GM12872 (cell line): ENCODE results near the gene SULT1B1.

Experiments used
- TF ChIP-seq, protein P1 (sequence below): IDR thresholded peaks from 3 replicates; pipeline ENCODE4 v1.5.1; 2011; ENCODE audit warnings: low read depth, mild to moderate bottlenecking, low read length, moderate library complexity; ENCODE audit not compliant: insufficient read depth

Gene SULT1B1

DNA sequence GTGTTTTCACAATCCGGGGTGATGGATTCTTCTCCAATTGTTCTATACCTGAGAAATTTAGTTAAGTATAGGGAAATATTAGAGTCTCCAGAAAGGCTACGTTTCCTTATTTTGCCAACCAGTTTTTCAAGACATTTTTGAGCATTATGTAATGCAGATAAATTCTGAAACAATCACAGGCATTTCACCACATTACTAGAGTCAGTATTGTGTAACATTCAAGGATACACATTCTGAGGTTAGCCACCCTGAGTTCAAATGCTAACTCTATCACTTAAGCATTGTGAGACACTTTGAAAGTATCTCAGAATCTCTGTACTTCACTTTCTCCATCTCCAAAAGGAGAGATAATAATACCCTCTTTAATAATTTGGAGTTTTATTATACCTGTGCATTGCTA, 10.6 kb downstream of the SULT1B1 start:
- TF ChIP-seq, protein P1, sequence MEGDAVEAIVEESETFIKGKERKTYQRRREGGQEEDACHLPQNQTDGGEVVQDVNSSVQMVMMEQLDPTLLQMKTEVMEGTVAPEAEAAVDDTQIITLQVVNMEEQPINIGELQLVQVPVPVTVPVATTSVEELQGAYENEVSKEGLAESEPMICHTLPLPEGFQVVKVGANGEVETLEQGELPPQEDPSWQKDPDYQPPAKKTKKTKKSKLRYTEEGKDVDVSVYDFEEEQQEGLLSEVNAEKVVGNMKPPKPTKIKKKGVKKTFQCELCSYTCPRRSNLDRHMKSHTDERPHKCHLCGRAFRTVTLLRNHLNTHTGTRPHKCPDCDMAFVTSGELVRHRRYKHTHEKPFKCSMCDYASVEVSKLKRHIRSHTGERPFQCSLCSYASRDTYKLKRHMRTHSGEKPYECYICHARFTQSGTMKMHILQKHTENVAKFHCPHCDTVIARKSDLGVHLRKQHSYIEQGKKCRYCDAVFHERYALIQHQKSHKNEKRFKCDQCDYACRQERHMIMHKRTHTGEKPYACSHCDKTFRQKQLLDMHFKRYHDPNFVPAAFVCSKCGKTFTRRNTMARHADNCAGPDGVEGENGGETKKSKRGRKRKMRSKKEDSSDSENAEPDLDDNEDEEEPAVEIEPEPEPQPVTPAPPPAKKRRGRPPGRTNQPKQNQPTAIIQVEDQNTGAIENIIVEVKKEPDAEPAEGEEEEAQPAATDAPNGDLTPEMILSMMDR: no peak

DNA sequence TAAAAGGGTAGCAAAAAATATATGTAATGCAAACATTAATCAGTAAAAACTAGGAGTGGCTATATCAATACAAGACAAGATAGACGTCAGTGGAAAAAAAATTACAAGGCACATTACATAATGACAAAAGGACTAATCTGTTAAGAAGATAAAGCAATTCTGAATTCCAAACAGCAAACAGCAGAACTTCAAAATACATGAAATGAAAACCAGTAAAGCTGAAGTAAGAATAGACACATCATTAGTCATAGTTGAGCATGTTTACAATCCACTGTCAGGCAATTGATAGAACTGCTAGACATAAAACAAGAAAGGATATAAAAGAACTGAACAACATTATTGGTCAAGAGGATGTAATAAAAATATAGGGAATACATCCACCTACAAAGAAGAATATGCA, 12.2 kb downstream of the SULT1B1 start:
- TF ChIP-seq, protein P1: no peak

DNA sequence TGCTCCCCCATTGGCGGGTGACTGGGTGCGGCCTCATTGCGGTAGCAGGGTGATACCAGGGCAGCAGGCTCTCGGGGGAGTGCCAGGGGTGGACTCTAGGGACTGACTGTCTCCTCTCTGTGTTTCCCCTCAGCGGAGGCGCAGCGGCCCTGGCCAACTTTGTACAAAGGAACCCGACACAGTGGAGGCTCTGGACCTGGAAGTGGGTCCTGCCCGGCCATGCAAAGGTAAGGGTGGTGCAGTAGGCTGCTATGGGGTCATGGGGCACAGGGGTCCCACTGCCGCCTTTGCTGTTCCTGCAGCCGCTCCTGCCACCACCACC, 16.3 kb downstream of the SULT1B1 start:
- TF ChIP-seq, protein P1: no peak

DNA sequence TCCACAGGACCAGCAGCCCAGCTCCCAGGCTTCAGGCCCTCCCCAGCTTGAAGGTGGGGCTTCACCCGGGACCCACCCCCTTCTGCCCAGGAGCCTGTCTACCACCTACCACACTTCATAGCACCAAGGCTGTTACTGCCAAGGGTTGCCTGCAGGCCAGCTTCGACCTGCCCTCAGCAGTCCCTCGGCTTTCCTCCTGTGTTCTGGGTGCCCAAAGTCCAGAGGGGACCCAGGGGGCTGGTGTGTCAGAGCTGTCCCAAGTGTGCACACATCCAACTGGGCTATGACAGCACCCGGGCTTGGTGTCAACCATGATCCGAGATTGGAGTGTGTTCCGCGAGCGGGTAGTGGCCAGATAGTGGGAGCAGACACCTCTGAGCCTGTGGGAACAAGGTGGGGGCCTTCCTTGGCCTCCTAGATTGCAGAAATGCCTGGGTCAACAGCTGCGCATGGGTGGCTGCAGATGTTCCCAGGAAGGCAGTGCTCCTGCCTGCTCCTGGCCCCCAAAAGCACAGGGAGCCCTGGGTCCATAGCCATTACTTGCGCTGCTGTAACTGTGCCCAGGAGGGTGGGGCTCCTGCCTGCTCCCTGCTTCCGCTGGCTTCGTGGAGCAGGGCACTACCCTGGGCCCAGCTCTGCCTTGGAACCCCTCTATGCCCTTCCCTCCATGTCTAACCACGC, 16.8 kb downstream of the SULT1B1 start:
- TF ChIP-seq, protein P1: no peak

DNA sequence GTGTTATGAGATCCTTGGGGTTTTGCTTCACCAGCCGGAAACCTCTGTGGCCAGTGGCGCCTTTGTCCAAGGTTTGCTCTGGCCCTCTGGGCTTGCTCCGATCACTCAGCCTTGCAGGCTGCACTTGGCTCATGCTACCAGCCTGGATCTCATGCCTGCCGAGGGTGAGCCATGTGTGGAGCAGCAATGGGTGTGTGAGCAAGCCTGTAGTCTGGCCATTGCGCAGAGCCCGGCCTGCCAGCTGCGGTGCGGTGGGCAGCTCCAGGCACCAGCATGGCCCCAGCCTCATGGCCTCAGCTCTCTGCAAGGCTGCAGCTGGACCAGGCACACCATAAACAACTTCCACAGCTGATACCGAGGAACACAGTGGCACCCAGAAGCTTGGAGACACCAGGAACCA, 17.8 kb downstream of the SULT1B1 start:
- TF ChIP-seq, protein P1: no peak

DNA sequence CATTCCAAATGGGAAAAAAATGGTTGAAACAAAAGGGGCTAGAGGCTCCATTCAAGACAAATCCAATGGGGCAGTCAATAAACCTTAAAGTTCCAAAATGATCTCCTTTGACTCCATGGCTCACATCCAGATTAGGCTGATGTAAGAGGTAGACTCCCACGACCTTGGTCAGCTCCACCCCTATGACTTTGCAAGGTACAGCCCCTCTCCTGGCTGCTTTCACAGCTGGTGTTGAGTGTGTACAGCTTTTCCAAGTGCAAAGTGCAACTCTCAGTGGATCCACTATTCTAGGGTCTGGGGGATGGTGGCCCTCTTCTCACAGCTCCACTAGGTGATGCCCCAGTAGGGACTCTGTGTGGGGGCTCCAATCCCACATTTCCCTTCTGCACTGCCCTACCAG, 21.5 kb downstream of the SULT1B1 start:
- TF ChIP-seq, protein P1: no peak

DNA sequence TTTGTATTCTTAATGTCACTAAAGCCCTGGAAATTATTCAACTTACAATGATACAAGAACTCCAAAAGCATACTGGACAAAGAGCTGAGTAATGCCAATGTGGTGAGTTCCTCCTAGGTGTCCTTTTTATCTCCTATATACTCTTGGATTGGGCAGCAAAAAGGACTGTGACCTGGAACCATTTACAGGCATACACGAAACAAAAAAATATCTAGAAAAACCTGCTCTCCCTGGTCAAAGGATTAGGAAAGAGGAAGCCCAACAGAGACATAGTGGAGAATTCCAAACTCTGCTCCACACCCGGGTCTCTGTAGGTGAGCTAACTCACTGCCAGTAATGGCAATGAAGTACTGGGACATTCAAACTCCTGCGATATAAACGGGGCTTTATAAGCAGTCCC, 25.3 kb downstream of the SULT1B1 start:
- TF ChIP-seq, protein P1: no peak

DNA sequence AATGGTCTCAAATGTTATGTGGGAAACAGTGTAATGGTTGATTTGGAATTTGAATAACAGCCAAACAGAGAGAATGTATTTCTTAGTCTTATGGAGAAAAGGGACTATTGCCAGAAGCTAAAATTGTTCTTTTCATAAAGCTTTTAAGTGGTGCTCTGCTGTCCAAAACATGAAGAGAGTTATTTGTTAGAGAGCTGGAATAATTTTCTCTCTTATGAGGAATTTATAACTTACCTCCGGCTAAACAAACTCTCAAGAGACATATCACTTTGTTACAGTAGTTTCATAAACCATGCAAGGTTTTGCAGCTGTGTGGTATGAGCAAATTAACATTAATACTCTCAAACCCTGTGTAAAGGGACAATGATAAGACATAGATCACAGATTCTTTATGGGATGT, 28.6 kb downstream of the SULT1B1 start:
- TF ChIP-seq, protein P1: no peak
